Measurements from ENCODE around the gene TMBIM4.
A peak's percentile ranks its signal among the peaks of the same experiment; 100 is the strongest.

Gene TMBIM4

DNA sequence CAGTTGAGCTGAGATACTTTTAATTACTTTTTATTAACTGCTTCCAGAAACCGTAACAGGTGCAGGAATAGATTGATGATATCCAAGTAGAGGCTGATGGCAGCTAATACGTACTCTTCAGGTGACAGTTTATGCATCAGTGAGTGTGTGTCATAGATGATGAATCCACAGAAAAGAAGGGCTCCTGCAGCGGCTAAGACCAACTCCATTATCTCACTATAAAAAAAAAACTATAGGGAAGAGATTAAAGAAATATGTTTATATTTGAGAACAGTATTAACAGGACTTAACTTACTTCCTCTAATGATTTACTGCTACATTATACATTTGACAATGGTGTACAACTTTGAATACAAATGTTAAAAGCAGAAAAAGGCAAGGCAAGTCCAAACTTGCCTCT, 31.9 kb downstream of the TMBIM4 start:
- no peak for DNase-seq

- DNase-seq: no peak
Measured at GRCh38 chr12:66132408-66132807, 37.4 kb downstream of the TMBIM4 start.

DNA sequence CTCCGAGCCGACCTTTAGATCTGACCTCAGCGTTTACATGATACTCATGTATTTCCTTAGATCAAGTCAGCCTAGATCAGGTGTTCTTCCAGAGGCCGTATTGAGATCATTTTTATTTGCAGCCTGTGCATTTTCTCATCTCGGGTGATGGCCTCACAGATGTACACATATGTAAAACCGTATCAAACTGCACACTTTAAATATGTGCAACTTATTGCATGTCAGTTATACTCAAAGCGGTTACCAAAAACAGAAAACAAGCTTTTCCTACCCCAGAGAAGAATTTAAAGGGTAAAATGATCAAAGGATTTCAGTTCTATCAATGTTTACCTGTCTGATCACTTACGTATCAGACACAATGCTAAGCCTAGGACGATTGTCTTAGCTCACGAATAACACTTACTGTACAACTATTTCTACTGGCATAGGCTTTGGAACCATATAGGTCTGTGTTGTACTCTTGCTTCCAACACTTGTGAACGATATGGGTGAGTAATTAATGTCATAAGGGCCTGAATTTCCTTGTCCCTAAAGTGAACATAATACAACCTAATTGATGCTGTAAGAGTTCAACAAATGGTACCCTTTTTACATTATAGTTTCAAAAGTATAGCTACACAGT, 38.6 kb downstream of the TMBIM4 start:
- no peak for DNase-seq

GRCh38 chr12:66130267-66131066, 39.3 kb downstream of the TMBIM4 start, which contains the start of gene LLPH:
Gene LLPH (minus strand): TSS chr12:66130750. CDS start chr12:66129106, 1,644 bp downstream.
- no peak for DNase-seq

DNA sequence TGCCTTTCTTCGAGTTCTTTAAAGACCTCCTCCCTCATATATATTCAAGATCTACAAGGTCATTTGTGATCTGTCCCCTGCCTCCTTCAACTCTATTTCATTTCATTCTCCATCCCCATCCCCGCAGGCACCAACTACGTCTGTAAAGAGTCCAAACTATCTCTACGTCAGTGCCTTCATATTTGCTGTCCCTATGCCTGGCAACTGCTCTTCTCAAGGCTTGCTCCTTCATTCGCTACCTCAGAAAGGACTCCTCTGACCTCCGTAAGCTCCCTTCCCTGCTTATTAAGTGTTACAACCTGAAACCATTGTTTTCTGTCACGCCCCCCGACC, 39.9 kb downstream of the TMBIM4 start:
- no peak for DNase-seq

DNA sequence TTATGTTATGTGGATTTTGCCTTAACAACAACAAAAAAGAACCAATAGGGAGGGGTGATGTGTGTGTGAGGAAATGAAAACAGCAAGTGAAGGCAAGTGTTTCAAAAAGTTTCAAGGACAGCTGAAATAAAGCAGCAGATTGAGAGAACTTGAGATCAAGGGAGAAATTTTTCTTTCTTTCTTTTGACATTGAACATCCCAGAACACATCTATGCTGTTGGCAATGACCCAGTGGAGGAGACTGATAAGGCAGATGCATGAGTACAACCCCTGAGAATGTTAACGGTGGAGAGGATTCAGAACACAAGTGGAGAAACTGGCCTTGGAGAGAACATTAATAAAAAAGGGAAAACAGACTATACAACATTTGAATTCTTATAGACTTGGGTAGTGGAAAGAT, 42.1 kb downstream of the TMBIM4 start:
- no peak for DNase-seq

DNA sequence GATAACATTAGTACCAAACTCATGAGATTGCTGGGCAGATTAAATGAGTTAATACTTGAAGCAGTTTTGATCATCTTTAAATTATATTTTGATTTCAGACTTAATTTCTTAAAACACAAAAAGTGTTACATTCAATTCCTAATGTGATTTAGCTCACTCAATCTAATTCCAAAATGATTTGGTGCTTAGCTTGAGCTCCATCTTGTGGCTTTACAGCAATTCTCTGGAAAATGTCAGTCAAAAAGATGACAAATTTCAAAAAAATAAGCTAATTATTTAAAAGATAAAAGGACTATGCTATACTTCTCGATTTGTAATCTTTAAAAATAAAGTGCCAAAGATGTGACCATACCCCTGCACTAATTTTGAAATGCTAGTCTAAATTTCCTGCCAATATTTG, 49.3 kb downstream of the TMBIM4 start:
- DNase-seq: no peak

DNA sequence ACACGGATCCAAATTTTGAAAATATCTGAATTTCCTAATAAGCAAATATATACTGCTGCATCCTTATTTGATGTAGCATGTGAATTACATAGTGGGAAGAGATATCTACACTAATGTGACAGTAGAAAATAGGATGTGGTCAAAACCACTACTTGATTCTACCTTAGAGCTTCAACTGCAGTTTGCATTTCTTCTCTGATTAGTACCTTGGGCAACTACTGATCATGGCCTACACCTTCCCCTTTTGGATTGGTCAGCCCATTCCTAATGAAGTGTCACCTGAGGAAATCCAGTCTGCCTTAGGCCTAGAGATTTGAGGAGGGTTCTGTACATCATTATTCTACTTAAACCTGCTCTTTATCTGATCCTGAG, 49.9 kb downstream of the TMBIM4 start:
- no peak for DNase-seq

DNA sequence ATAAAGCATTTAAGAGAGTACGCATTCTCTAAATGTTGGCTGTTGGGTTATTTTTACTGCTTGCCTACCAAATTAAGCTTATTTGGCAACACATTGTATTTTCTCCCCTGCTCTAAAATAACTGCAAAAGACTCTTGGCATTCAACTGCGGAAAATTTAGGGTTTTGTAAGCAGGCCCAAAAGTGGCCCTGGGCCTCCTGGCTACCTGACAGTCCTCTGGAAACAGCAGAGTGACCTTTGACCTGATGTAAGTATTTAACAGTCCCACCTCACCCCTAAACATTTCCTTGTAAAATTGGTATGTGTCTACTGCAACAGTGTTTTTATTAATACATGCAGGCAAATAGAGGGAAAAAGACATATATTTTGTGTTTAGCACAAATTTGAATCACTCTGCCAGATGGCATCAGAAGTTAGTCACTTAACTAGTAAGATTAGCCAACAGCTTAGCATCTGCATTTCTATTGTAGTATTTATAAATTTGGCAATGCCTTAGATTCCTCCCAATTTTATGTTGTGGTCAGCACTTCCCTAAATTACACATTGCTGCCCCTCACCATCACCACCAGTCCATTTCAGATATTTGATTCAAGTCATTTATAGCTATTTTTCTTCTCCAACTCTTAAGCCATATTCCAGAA, 50.4 kb downstream of the TMBIM4 start:
- no peak for DNase-seq

GRCh38 chr12:66118240-66118891, 51.4 kb downstream of the TMBIM4 start:
- no peak for DNase-seq

GRCh38 chr12:66117242-66117641, 52.6 kb downstream of the TMBIM4 start:
- no peak for DNase-seq

DNA sequence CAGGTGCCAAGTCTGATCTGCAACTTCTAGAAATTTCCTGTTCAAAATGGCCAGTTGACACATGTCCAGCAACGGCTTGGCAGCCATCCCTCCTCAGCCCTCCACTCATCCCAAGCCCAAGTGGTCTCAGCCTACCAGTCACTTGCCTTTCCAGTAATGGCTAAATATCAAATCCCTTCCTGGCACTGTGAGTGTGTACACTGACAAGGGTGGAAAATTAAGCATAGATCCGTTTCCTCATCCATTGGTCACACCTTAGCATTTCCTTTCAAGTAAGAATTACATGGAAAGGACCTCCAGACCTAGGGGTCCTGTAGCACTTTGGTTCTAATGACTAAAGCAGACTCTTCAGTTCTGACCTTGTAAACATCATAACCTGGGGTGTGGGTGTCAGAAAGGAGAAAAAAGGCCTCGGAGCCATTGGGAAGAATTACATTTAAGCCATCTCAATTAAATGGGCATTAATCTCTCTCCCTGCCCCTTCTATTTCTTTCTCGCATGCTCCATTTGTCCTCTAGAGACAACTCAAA, 54.7 kb downstream of the TMBIM4 start:
- DNase-seq: no peak

DNA sequence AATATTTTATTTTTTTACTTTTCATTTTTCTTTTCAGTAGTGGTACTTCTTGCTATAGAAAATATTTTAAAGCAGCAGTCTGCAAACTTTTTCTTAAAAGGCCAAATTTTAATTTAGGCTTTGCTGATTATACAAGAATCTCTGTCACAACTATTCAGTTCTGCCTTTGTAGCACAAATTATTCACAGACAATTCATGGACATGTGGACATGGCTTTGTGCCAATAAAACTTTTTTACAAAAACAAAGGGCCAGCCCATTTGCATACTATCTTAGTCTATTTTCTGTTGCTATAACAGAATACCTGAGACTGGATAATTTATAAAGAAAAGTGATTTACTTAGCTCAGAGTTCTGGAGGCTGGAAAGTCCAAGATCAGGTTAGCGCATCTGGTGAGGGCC, 56.3 kb downstream of the TMBIM4 start:
- no peak for DNase-seq

- DNase-seq: no peak
Measured at GRCh38 chr12:66111605-66112004, 58.2 kb downstream of the TMBIM4 start.

DNA sequence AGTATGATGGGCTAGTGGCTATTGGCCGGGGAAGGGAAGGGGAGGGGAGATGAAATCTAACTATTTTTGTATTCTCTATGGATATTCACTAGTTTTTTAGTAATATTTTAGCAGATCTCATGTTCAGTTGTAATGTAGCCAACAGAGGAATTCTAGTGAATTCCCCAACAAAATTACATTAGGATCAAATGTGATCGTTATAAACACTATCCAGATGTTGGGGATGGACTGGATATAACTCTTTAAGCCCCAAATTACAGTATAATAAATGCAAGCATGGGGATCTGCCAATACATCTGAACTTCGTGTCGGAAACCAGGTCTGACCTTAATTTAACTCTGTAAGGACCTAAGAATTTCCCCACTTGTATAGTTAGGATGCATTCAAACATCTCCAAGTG, 60.7 kb downstream of the TMBIM4 start:
- no peak for DNase-seq

DNA sequence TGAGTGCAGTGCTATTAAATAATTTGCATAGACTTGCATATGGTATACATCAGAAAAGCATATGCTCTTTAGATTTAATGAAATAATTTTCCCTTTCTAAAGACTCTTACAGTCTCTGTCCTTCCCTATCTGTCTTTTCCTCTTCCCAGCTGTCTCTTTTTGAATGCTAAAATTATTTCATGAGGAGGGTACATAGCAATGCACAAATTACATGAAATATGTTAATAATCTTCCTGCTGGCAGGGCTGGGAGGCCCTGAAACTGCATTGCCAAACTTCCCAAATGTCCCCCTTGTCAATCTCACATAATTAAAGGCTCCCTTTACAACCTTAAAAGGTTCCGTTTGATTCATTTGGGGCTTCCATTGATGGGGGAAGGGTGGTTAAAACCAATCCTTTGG, 61.4 kb downstream of the TMBIM4 start:
- no peak for DNase-seq

GRCh38 chr12:66107451-66107915, 62.3 kb downstream of the TMBIM4 start:
- peak; percentile 100 for DNase-seq

DNA sequence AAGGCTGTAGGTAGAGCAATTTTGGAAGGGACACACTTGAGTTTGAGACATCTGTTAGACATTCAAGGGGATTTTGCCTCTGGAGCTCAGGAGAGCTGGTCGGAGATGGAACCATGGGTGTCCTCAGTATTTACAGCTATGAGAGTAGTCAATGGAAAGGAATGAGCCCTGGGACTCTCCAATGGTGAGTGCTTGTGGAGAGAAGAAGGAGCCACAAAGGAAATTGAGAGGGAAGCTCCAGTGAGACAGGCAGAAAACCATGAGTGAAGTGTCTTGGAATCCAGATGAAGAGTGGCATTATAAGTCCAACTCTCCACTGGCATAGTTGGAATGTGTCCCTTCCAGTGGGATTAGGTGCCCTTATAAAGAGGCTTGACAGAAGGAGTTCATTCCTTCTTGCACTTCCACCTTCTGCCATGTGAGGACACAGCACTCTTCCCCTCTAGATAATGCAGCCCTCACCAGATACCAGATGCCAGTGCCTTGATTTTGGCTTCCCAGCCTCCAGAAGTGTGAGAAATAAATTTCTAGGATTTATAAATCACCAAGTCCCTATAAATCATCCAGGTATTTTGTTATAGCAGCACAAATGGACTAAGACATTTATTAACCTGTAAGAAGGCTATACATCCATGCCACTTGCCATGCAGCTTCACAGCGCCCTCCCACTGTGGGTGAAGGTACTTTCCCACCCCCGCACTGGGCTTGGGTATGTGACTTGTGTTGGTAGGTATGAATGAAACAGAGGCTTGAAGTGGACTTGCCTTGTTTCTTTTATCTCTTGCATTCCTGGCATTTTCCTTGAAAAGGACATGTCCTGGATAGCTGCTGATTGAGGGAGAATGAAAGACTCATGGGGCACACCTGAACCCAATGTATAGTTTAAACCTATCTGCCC, 66.5 kb downstream of the TMBIM4 start:
- no peak for DNase-seq

GRCh38 chr12:66092559-66093269, 77.1 kb downstream of the TMBIM4 start:
- no peak for DNase-seq

DNA sequence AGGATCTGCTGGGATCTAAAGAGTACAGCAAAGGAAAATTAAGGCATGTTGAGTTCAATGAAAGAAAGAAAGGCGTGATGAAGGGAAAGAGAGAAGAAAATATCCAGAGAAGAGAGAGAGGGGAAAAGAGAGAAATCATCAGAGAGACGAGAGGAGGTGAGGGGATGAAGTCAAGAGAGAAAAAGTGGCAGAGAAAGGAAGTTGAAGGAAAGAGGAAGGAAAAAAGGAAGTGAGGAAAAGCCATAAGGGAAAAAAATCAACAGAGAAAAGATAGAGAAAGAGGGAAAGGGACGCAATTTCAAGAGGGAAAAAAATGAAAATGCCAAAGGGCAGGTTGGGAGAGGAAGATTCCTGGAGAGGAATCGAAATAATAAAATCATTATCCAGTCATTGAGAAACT, 79.6 kb downstream of the TMBIM4 start:
- DNase-seq: no peak

- peak; percentile 99 for DNase-seq
Measured at GRCh38 chr12:66087365-66087943, 82.3 kb downstream of the TMBIM4 start.
